Inflammatory macrophage (primary cell): ENCODE measurements around the gene MFNG.

ENCODE experiments used
- DNase-seq, 2 donors: peaks; one replicate each; pipeline ENCODE4 v3.0.0-alpha.2; 2020 to 2022

MFNG gene

GRCh38 chr22:37443977-37444376, 42.2 kb downstream of the MFNG start:
- DNase-seq, result no peak

GRCh38 chr22:37443086-37443485, 43.1 kb downstream of the MFNG start:
- DNase-seq, result no peak

- peak; percentile 29 to 48 for DNase-seq
Observed at GRCh38 chr22:37442537-37442936, 43.6 kb downstream of the MFNG start.

GRCh38 chr22:37442135-37442534, 44.0 kb downstream of the MFNG start:
- no peak for DNase-seq

GRCh38 chr22:37440875-37441274, 45.3 kb downstream of the MFNG start:
- DNase-seq, result no peak

GRCh38 chr22:37439347-37439746, 46.8 kb downstream of the MFNG start:
- no peak for DNase-seq

GRCh38 chr22:37435970-37436603, 50.1 kb downstream of the MFNG start:
- DNase-seq, result no peak

- DNase-seq, result no peak
Observed at GRCh38 chr22:37433786-37434185, 52.4 kb downstream of the MFNG start.

GRCh38 chr22:37432708-37433054, 53.5 kb downstream of the MFNG start:
- DNase-seq, result no peak

GRCh38 chr22:37431801-37432707, 54.1 kb downstream of the MFNG start:
- DNase-seq, result peak; percentile 66 to 74

- DNase-seq, result no peak
Observed at GRCh38 chr22:37431366-37431765, 54.8 kb downstream of the MFNG start.

GRCh38 chr22:37430941-37431340, 55.2 kb downstream of the MFNG start:
- no peak for DNase-seq

GRCh38 chr22:37428649-37429586, 57.3 kb downstream of the MFNG start:
- DNase-seq, result peak; percentile 34 to 54

- no peak for DNase-seq
Observed at GRCh38 chr22:37427711-37428635, 58.2 kb downstream of the MFNG start.

GRCh38 chr22:37427135-37427710, 59.0 kb downstream of the MFNG start, which contains the start of gene ELFN2:
Gene ELFN2, minus strand, starts transcription at chr22:37427479. Its CDS starts 51,945 bp downstream, at chr22:37375534.
- no peak for DNase-seq

GRCh38 chr22:37426706-37427134, 59.5 kb downstream of the MFNG start:
- DNase-seq, result no peak

- no peak for DNase-seq
Observed at GRCh38 chr22:37425800-37426705, 60.1 kb downstream of the MFNG start.

GRCh38 chr22:37425369-37425768, 60.8 kb downstream of the MFNG start:
- no peak for DNase-seq

- no peak for DNase-seq
Observed at GRCh38 chr22:37423283-37423682, 62.9 kb downstream of the MFNG start.

GRCh38 chr22:37421468-37421877, 64.7 kb downstream of the MFNG start:
- DNase-seq, result no peak
